ENCODE results near the gene AMIGO3.

DNA sequence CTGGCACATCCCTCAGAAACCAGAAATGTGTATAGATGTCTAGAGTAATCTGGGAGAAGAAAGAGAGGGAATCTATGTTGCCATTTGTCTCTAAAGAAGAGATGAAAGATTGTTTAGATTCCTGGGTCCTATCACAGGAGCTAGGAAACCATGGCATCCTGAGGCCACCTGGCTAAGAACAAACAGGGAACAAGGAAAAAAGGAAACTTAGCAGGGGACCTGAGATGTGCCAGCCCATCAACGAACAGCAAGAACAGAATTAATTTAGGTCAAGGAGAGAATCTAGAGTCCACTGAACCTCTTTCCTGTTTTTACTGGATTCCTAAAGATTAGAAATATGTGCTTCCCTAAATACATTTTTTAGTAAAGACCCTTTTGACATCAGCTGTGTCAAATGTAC, 36.6 kb upstream of the AMIGO3 start:
- TF ChIP-seq POLR2AphosphoS5 (IDR thresholded peaks at IDR 0.05; ENCODE audit: low read depth) (no peak), CTCF (IDR thresholded peaks at IDR 0.05; ENCODE audit: insufficient read depth, low read length) (no peak)

All from HL-60 (cell line).